Stimulated activated CD4-positive, alpha-beta T cell treated with anti-CD3 and anti-CD28 coated beads, Interleukin-2, amount 100 ng/mL, for 24 hours (primary cell): ENCODE results near the gene CAPRIN2.
A peak's percentile ranks its signal among the peaks of the same experiment; 100 is the strongest.

Source experiments
- DNase-seq, 2 donors: peaks; one replicate each; pipeline ENCODE4 v3.0.0-alpha.2; 2020

Gene CAPRIN2

DNA sequence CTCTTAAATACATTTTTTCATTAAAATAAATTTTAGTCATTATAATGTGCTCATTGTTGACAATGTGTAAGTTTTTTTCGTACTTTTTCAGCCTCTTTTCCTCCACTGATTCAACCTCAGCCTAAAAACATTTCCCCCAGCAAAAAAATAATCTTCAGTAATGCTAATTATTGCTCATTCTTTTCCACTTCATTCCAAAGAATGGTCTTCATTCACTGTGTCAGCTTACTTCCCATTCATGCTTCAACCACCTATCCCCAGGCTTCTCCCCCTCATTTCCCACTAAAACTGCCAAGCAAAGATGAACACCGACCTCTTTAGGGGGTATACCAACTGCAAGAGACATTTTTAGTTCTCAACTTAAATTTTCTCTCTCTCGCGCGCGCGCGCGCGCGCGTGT is 56.4 kb downstream of the CAPRIN2 start:
- DNase-seq, result no peak

- DNase-seq, result no peak
Measured at GRCh38 chr12:30696943-30697342, 57.8 kb downstream of the CAPRIN2 start.

GRCh38 chr12:30696486-30696885 is 58.3 kb downstream of the CAPRIN2 start:
- no peak for DNase-seq

GRCh38 chr12:30696103-30696408 is 58.7 kb downstream of the CAPRIN2 start:
- no peak for DNase-seq

- peak; percentile 86 to 88 for DNase-seq
Measured at GRCh38 chr12:30695199-30696102, 59.3 kb downstream of the CAPRIN2 start, which contains the start of gene IPO8. TSS of gene IPO8 (minus strand) at chr12:30695869. CDS start at chr12:30695647, 222 bp downstream.

DNA sequence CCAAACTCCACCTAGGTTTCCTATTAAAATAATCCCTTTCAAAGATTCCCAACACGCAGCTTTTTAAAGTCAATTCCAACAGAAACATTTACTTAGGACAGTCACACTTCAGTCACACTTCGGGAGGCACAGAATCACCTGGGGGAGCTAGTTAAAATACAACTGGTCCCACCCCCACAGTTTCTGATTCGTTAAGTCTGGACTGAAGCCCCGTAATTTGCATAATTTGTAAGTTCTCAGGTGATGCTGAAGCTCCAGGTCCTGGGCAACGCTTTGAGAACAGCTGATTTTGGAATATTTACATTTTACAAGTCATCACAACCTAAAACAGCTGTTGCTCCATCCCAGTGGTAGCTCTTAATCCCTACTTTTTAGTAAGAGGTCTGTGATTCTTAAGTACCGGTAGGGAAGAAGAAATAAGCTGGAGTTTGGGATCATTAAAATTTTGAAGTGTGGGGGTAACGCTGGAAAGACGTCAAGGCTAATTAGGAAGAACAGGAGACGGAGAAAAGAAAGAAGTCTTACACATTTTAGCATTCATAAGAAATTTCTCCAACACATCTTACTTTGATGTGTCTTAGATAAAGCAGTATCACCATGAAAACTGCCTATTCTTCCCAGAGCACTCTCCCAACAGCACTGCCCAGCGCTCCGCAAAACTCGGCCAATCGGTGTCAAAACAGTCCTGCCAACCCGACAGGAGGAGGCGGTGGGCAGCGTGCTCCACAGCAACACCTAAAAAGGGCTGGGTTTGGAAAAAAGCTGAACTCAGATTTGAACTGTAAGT is 60.1 kb downstream of the CAPRIN2 start:
- DNase-seq, result peak; percentile 17 to 27

- no peak for DNase-seq
Measured at GRCh38 chr12:30692470-30692869, 62.3 kb downstream of the CAPRIN2 start.

GRCh38 chr12:30691122-30691879 is 63.5 kb downstream of the CAPRIN2 start:
- no peak for DNase-seq

GRCh38 chr12:30687265-30687986 is 67.3 kb downstream of the CAPRIN2 start:
- no peak for DNase-seq

- no peak for DNase-seq
Measured at GRCh38 chr12:30679241-30679640, 75.5 kb downstream of the CAPRIN2 start.

DNA sequence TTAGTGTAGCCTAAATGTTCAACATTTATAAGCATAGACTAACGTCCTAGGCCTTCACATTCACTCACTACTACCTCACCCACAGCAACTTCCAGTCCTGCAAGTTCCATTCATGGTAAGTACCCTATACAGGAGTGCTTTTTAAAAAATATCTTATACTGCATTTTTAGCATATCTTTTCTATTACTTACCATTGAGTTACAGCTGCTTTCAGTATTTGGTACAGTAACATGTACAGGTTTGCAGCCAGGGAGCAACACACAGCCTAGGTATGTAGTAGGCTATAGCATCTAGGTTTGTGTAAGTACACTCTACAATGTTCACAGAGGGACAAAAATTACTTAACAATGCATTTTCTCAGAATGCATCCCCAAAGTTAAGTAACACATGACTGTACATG is 76.5 kb downstream of the CAPRIN2 start:
- no peak for DNase-seq

DNA sequence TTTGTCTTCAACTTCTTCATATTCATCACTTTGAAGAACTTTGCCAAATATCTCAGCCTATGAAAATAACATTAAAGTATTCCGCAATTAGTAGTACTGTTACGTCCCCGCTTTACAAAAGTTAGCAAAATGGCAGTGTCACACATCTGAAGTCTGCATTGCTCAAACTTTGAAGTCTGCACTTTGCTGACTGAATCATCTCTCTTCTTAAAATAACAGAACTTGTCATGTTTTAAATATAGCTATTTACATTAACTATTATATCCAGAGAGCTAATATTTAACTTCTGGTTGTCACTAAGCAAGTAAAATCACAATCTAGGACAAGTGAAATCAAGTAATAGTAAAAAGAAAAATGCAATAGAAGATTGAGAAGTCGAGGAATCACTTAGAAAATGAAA is 93.5 kb downstream of the CAPRIN2 start:
- DNase-seq, result no peak
